Spleen (tissue), 13 donors: ENCODE data around the gene DUSP11. TPM values are rescaled to one million over a fixed set of nuclear protein-coding genes. Genes with fewer than 3 reads are reported as not detected.
A peak's percentile ranks its signal among the peaks of the same experiment; 100 is the strongest.

ENCODE experiments used
- DNase-seq: peaks from one replicate; pipeline ENCODE4 v3.0.0-alpha.2; 2020
- H3K27ac ChIP-seq, 8 donors: fragments of 200-600 bp; sonication (generic) in 7 of 8; 1 replicate in 4 of 8; 2 replicates in 4 of 8; pipeline versions ENCODE4 v1.5.0 to v1.8.0; 2016 to 2021; ENCODE audit warnings: inconsistent platforms in 4 of 8, mild to moderate bottlenecking in 4 of 8, moderate library complexity in 1 of 8
- H3K27me3 ChIP-seq, 7 donors: fragments of 200-600 bp; sonication (generic) in 6 of 7; replicated peaks in 1 of 7; 1 replicate in 4 of 7; 2 replicates in 3 of 7; pipeline versions ENCODE4 v1.5.0 to v1.8.0; 2016 to 2021; ENCODE audit warnings: inconsistent platforms in 3 of 7, mild to moderate bottlenecking in 1 of 7
- H3K36me3 ChIP-seq, 6 donors: fragments of 200-600 bp; sonication (generic) in 5 of 6; 1 replicate in 4 of 6; 2 replicates in 2 of 6; pipeline versions ENCODE4 v1.5.0 to v1.8.0; 2016 to 2021; ENCODE audit warnings: inconsistent platforms in 2 of 6
- H3K4me1 ChIP-seq, 6 donors: fragments of 200-600 bp; sonication (generic) in 5 of 6; 1 replicate in 3 of 6; 2 replicates in 3 of 6; pipeline versions ENCODE4 v1.5.0 to v1.8.0; 2016 to 2021; ENCODE audit warnings: inconsistent platforms in 3 of 6
- H3K4me3 ChIP-seq, 8 donors: fragments of 200-600 bp; sonication (generic) in 7 of 8; 1 replicate in 4 of 8; 2 replicates in 4 of 8; pipeline versions ENCODE4 v1.5.0 to v1.8.0; 2016 to 2021; ENCODE audit warnings: inconsistent platforms in 4 of 8, mild to moderate bottlenecking in 4 of 8, moderate library complexity in 2 of 8
- H3K9me3 ChIP-seq, 8 donors: fragments of 200-600 bp; sonication (generic) in 7 of 8; 1 replicate in 4 of 8; 2 replicates in 4 of 8; pipeline versions ENCODE4 v1.5.0 to v1.8.0; 2016 to 2021; ENCODE audit warnings: inconsistent platforms in 4 of 8
- POLR2A ChIP-seq, 3 donors: fragments of 450-650 bp; IDR thresholded peaks; one replicate each; pipeline ENCODE4 v1.5.1; 2017; ENCODE audit warnings: antibody characterized with exemption in 3 of 3, mild to moderate bottlenecking in 1 of 3
- POLR2AphosphoS5 ChIP-seq, 3 donors: sonication (generic); formaldehyde crosslinking; IDR thresholded peaks; one replicate each; pipeline ENCODE4 v1.5.1; 2017; ENCODE audit warnings: antibody characterized with exemption in 3 of 3
- WGBS, 5 donors: extraction: QIAGEN DNeasy Blood & Tissue Kit in 3 of 5; methylation state at CpG; one replicate each; pipeline versions ENCODE4 v1.1.5 to v1.1.7; 2013 to 2018; 5-methylcytosine and 5-hydroxymethylcytosine counted together
- intact Hi-C: fragments of 100-400 bp; cut with DNase I; formaldehyde crosslinking; loops from one replicate; pipeline ENCODE4 v1.15.0; 2023; ENCODE audit warnings: low total_unique reads
- long read RNA-seq, 2 donors: transcript quantifications; one replicate each; lab custom pipeline, GENCODE V29; 2026
- polyA plus RNA-seq, 3 donors: library from polyadenylated mRNA; stranded (reverse); fragments of 200-250 nt; gene quantifications; one replicate each; pipeline ENCODE4 v1.2.1, GENCODE V29; 2013
- total RNA-seq, 7 donors: library from RNA; depleted of rRNA in 3 of 7; stranded (reverse); fragments of >200 nt in 3 of 7; fragmentation: NEBNext Ultra II Directional in 4 of 7; extraction: Animal tissue kit (Norgen Biotek cat#: 25700) in 4 of 7; gene quantifications; one replicate each; pipeline versions ENCODE4 v1.1.0 to v1.2.1, GENCODE V29; 2016 to 2021
- TF ChIP-seq, protein P1 (sequence below), 11 experiments: fragments of 200-600 bp in 7 of 11; fragments of 450-650 bp in 4 of 11; sonication (generic) in 4 of 11; IDR thresholded peaks in 8 of 11; conservative IDR thresholded peaks in 3 of 11; 1 replicate in 7 of 11; 2 replicates in 4 of 11; pipeline versions ENCODE4 v1.4.0 to v1.8.0; 2016 to 2021; ENCODE audit warnings: antibody characterized with exemption in 11 of 11, inconsistent platforms in 4 of 11, mild to moderate bottlenecking in 1 of 11
- donor health status: healthy with polysubstance abuse.
- donor health status: DM: no; HTN: no; CAD: no; lungs with moderate emphysema.
- donor health status: DM: no; HTN: no; CAD: no.
- donor health status: Bipolar disorder and iron deficiency.
- donor health status: healthy.
- donor health status: DM: no; HTN: no; CAD: no.
- donor health status: DM: yes; HTN: yes; CAD: no.

The DUSP11 gene
- total RNA-seq: 10 to 100 TPM; 24.5 to 49.3 (median 29.9) TPM
- polyA plus RNA-seq: 10 to 100 TPM; 17.2 to 25.3 (median 25.1) TPM
- long read RNA-seq, donor 1, transcript DUSP11-201 (9 exons, 1,653 nt): major isoform, 10 of 22 reads
- long read RNA-seq, donor 1, partial matches to known transcripts: 12 of 22 reads
- long read RNA-seq, donor 1, other reads (novel, unspliced or antisense): 0 of 22 reads
- long read RNA-seq, donor 2, transcript DUSP11-201 (9 exons, 1,653 nt): major isoform, 15 of 15 reads
- long read RNA-seq, donor 2, partial matches to known transcripts: 0 of 15 reads
- long read RNA-seq, donor 2, other reads (novel, unspliced or antisense): 0 of 15 reads

DNA sequence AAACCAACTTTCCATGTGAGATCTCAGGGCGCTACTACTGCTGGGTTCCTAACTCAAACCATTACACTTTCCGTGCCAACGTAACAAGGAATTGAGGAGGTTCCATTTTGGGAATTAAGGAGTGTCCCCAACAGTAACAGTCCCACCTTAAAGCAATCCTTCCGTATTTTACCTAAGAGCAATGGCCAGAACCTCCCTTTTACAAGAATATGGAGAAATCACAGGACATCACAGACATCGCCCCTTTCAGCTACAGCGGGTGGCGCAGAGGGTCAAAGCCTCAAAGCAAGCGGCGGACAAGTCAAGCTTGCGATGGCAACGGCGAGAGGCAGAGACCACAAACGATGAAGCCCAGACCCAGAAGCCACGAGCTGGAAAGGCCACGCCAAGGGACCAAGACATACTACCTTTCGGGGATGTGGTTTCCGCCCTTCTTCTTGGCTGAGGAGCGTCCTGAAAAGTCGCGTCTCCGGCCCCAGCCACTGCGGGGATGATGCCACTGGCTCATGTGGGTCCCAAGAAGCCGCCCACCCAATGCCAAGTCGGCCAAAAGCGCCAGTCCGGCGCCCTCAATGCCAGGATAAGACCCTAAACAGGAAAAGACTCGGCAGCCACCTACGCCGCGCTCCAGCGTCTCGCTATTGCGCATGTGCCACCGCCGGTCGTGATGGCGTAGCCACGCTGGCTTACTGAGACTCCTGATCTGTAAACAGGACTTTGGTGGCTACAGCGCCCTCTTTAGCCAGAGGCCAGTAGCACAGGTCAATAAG, at the start of gene DUSP11:
Gene DUSP11, minus strand, starts transcription at position 637 of the 770 bp plus-strand sequence. Its CDS starts 129 bp downstream, at position 508.
- no peaks in the 10 kb centered on the region for H3K9me3 ChIP-seq
- TF ChIP-seq, protein P1, sequence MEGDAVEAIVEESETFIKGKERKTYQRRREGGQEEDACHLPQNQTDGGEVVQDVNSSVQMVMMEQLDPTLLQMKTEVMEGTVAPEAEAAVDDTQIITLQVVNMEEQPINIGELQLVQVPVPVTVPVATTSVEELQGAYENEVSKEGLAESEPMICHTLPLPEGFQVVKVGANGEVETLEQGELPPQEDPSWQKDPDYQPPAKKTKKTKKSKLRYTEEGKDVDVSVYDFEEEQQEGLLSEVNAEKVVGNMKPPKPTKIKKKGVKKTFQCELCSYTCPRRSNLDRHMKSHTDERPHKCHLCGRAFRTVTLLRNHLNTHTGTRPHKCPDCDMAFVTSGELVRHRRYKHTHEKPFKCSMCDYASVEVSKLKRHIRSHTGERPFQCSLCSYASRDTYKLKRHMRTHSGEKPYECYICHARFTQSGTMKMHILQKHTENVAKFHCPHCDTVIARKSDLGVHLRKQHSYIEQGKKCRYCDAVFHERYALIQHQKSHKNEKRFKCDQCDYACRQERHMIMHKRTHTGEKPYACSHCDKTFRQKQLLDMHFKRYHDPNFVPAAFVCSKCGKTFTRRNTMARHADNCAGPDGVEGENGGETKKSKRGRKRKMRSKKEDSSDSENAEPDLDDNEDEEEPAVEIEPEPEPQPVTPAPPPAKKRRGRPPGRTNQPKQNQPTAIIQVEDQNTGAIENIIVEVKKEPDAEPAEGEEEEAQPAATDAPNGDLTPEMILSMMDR (IDR thresholded peaks at IDR 0.05 in 8 of 11, conservative IDR thresholded peaks at IDR 0.05 in 3 of 11): peak; percentile 85 to 100 (median 95)
- TF ChIP-seq POLR2AphosphoS5 (IDR thresholded peaks at IDR 0.05): peak; percentile 97 to 99 (median 99)
- TF ChIP-seq POLR2A (IDR thresholded peaks at IDR 0.05): peak; percentile 27 to 78 (median 76)
- peak within 1 kb of the TSS; percentile 86 to 97 (median 94) for H3K27ac ChIP-seq
- 0 to 1% (median 1%) methylated on average over 33 to 40 of the region's 40 CpGs for WGBS, 5 donors
- H3K27me3 ChIP-seq: peaks cover 0 to 6% (median 0%) of the 10 kb centered on the region in 7 donors
- H3K36me3 ChIP-seq: peaks cover 0 to 35% (median 20%) of the 10 kb centered on the region in 6 donors
- DNase-seq: peak; percentile 99
- intact Hi-C loops: no loop called here
- peaks cover 9 to 46% (median 32%) of the 10 kb centered on the region in 6 donors for H3K4me1 ChIP-seq
- peak within 1 kb of the TSS; percentile 63 to 80 (median 71) for H3K4me3 ChIP-seq

DNA sequence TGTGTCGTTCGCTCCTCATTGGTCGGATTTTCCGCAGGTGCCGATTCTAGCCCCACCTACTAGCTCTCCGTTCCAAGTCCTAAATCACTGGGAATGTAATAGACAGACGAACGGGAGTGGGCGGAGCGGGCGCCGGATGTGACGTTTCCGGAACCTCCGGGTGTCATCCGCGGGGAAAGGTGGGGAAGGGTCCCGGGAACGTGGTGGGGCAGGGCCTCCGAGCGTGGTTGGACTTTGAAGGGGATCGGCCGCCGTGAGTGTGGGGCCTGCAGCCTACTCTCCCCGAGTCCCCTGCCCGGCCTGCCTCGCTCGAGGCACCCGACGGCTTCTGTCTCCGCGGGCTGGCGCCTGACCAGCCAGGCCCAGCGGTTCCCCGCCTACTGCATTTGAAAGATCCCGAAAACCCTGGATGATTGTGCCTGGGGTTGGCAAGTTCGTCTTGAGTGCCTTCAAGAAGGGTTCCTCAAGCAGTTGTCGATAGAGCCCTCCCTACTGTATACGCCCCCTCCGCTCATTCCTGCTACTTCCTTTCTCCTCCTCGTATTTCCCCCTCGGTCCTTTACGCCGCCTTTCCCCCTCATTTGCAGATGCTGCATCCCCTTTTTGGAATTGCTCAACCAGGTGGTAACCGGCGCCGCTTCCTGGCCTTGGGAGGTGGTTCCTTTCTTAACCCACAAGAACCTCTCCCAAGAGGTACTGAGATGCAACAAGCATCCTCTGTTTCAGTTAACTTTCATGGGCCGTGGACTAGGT, 49.1 kb upstream of the DUSP11 start, which contains the start of gene STAMBP:
Gene STAMBP, plus strand, starts transcription at position 144 of the 753 bp plus-strand sequence. CDS start 1,896 bp downstream, outside the sequence.
- Histone ChIP-seq H3K4me1 (peaks cover 12 to 58% (median 32%) of the 10 kb centered on the region in 6 donors), H3K36me3 (peaks cover 3 to 34% (median 25%) of the 10 kb centered on the region in 6 donors), H3K9me3 (no peaks in the 10 kb centered on the region), H3K27me3 (no peaks in the 10 kb centered on the region), H3K27ac (peak within 1 kb of the TSS; percentile 87 to 98 (median 96)), H3K4me3 (peak within 1 kb of the TSS; percentile 57 to 90 (median 74))
- WGBS, 5 donors: 0 to 1% (median 1%) methylated on average over 41 to 48 of the region's 48 CpGs
- peak; percentile 96 for DNase-seq
- intact Hi-C loops: no loop called here
- peak; percentile 89 to 92 (median 92) for TF ChIP-seq POLR2AphosphoS5 (IDR thresholded peaks at IDR 0.05)
- TF ChIP-seq, protein P1 (IDR thresholded peaks at IDR 0.05 in 8 of 11, conservative IDR thresholded peaks at IDR 0.05 in 3 of 11): peak in 3 of 11 experiments; percentile 4 to 19 (median 12)
- peak in 2 of 3 donors; percentile 12 to 53 for TF ChIP-seq POLR2A (IDR thresholded peaks at IDR 0.05)

DNA sequence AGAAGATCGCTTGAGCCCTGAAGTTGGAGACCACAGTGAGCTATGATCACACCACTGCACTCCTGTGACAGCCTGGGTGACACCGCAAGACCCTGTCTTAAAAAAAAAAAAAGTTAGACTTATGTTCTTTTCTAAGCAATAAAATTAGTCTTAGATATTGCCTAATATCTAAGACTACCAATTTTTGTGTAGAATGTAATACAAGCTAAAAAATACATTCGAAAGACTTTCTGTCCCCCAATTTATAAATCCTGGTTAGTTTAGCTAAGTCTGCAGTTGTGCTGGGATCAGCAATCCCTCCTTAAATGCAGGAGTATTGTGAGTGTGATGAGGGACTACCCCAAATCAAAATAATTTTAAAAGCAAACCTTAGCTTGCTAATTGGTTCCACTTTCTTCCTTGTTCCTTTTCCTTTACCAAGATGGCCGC, 48.5 kb upstream of the DUSP11 start:
- Histone ChIP-seq H3K36me3 (peaks cover 3 to 28% (median 20%) of the 10 kb centered on the region in 6 donors), H3K4me3 (peak overlapping the region; percentile 57 to 90 (median 74)), H3K4me1 (peaks cover 12 to 62% (median 33%) of the 10 kb centered on the region in 6 donors), H3K27me3 (no peaks in the 10 kb centered on the region), H3K9me3 (no peaks in the 10 kb centered on the region), H3K27ac (peak overlapping the region; percentile 87 to 98 (median 96))
- 59 to 69% (median 66%) methylated on average over 4 of the region's 4 CpGs for WGBS, 5 donors
- no peak for TF ChIP-seq POLR2A (IDR thresholded peaks at IDR 0.05)
- TF ChIP-seq, protein P1 (IDR thresholded peaks at IDR 0.05 in 8 of 11, conservative IDR thresholded peaks at IDR 0.05 in 3 of 11): no peak
- TF ChIP-seq POLR2AphosphoS5 (IDR thresholded peaks at IDR 0.05): no peak
- intact Hi-C loops: no loop called here
- DNase-seq: no peak
